Activated naive CD8-positive, alpha-beta T cell treated with anti-CD3 and anti-CD28 coated beads, Interleukin-2, amount 50 U/mL, for 24 hours (primary cell): ENCODE results near the gene ENPP3.

Experiments
- ATAC-seq: fragments of 150-1000 bp; cut with Tn5 transposase; one replicate; pipeline ENCODE4 v1.10.0; 2021
- DNase-seq: peaks from one replicate; pipeline ENCODE4 v3.0.0; 2021
- H3K27ac Mint-ChIP-seq: one replicate; pipeline ENCODE4 v1.8.0; 2021; ENCODE audit warnings: mild to moderate bottlenecking, mixed read lengths
- H3K27me3 Mint-ChIP-seq: one replicate; pipeline ENCODE4 v1.8.0; 2021; ENCODE audit warnings: mixed read lengths
- H3K36me3 Mint-ChIP-seq: one replicate; pipeline ENCODE4 v1.8.0; 2021; ENCODE audit warnings: low read depth, mixed read lengths
- H3K4me1 Mint-ChIP-seq: one replicate; pipeline ENCODE4 v1.8.0; 2021; ENCODE audit warnings: mixed read lengths
- H3K4me3 Mint-ChIP-seq: one replicate; pipeline ENCODE4 v1.8.0; 2021; ENCODE audit warnings: mild to moderate bottlenecking, moderate library complexity, mixed read lengths
- H3K9me3 Mint-ChIP-seq: one replicate; pipeline ENCODE4 v1.8.0; 2021; ENCODE audit warnings: mixed read lengths

Gene ENPP3

GRCh38 chr6:131636880-131637792, at the start of gene ENPP3:
ENPP3 (plus strand) TSS chr6:131637302; CDS start chr6:131637385, 83 bp downstream.
- H3K4me1 Mint-ChIP-seq = peaks cover 9% of the 10 kb centered on the region
- DNase-seq (no peak), ATAC-seq (no peak)
- H3K9me3 Mint-ChIP-seq = no peaks in the 10 kb centered on the region
- H3K4me3 Mint-ChIP-seq = no peak within 1 kb of the TSS
- H3K27ac Mint-ChIP-seq = no peak within 1 kb of the TSS
- no peaks in the 10 kb centered on the region for H3K36me3 Mint-ChIP-seq
- peaks cover 2% of the 10 kb centered on the region for H3K27me3 Mint-ChIP-seq

GRCh38 chr6:131587909-131588308, 49.2 kb upstream of the ENPP3 start:
- H3K36me3 Mint-ChIP-seq = peaks cover 36% of the 10 kb centered on the region
- no peak for ATAC-seq
- H3K4me3 Mint-ChIP-seq = no peak overlapping the region
- no peak overlapping the region for H3K27ac Mint-ChIP-seq
- H3K4me1 Mint-ChIP-seq = no peaks in the 10 kb centered on the region
- no peaks in the 10 kb centered on the region for H3K9me3 Mint-ChIP-seq
- DNase-seq = no peak
- no peaks in the 10 kb centered on the region for H3K27me3 Mint-ChIP-seq

GRCh38 chr6:131588643-131589042, 48.5 kb upstream of the ENPP3 start:
- DNase-seq (no peak), ATAC-seq (no peak)
- Mint-ChIP-seq H3K27me3 (no peaks in the 10 kb centered on the region), H3K4me1 (no peaks in the 10 kb centered on the region), H3K4me3 (no peak overlapping the region), H3K27ac (no peak overlapping the region), H3K36me3 (peaks cover 38% of the 10 kb centered on the region), H3K9me3 (no peaks in the 10 kb centered on the region)

- Mint-ChIP-seq H3K4me3 (no peak overlapping the region), H3K36me3 (peaks cover 54% of the 10 kb centered on the region), H3K27ac (no peak overlapping the region), H3K27me3 (no peaks in the 10 kb centered on the region), H3K4me1 (no peaks in the 10 kb centered on the region), H3K9me3 (no peaks in the 10 kb centered on the region)
- DNase-seq (no peak), ATAC-seq (no peak)
Observed at GRCh38 chr6:131592935-131593334, 44.2 kb upstream of the ENPP3 start.

- Mint-ChIP-seq H3K27me3 (no peaks in the 10 kb centered on the region), H3K9me3 (no peaks in the 10 kb centered on the region), H3K36me3 (peaks cover 47% of the 10 kb centered on the region), H3K27ac (no peak overlapping the region), H3K4me1 (no peaks in the 10 kb centered on the region), H3K4me3 (no peak overlapping the region)
- ATAC-seq = no peak
- no peak for DNase-seq
Observed at GRCh38 chr6:131594074-131594473, 43.0 kb upstream of the ENPP3 start.

- no peak overlapping the region for H3K4me3 Mint-ChIP-seq
- no peaks in the 10 kb centered on the region for H3K9me3 Mint-ChIP-seq
- DNase-seq (no peak), ATAC-seq (no peak)
- H3K27me3 Mint-ChIP-seq = no peaks in the 10 kb centered on the region
- H3K4me1 Mint-ChIP-seq = no peaks in the 10 kb centered on the region
- peaks cover 51% of the 10 kb centered on the region for H3K36me3 Mint-ChIP-seq
- no peak overlapping the region for H3K27ac Mint-ChIP-seq
Observed at GRCh38 chr6:131597446-131597845, 39.7 kb upstream of the ENPP3 start.

- H3K9me3 Mint-ChIP-seq = no peaks in the 10 kb centered on the region
- no peaks in the 10 kb centered on the region for H3K4me1 Mint-ChIP-seq
- H3K4me3 Mint-ChIP-seq = no peak overlapping the region
- ATAC-seq = no peak
- peaks cover 43% of the 10 kb centered on the region for H3K36me3 Mint-ChIP-seq
- H3K27ac Mint-ChIP-seq = no peak overlapping the region
- H3K27me3 Mint-ChIP-seq = no peaks in the 10 kb centered on the region
- no peak for DNase-seq
Observed at GRCh38 chr6:131600716-131601115, 36.4 kb upstream of the ENPP3 start.

- H3K27me3 Mint-ChIP-seq = no peaks in the 10 kb centered on the region
- no peak for ATAC-seq
- H3K27ac Mint-ChIP-seq = no peak overlapping the region
- H3K36me3 Mint-ChIP-seq = peaks cover 39% of the 10 kb centered on the region
- H3K4me1 Mint-ChIP-seq = no peaks in the 10 kb centered on the region
- no peaks in the 10 kb centered on the region for H3K9me3 Mint-ChIP-seq
- no peak overlapping the region for H3K4me3 Mint-ChIP-seq
- DNase-seq = no peak
Observed at GRCh38 chr6:131602781-131603312, 34.3 kb upstream of the ENPP3 start.

- no peak for ATAC-seq
- no peak for DNase-seq
- Mint-ChIP-seq H3K36me3 (peaks cover 33% of the 10 kb centered on the region), H3K4me1 (no peaks in the 10 kb centered on the region), H3K27me3 (no peaks in the 10 kb centered on the region), H3K27ac (no peak overlapping the region), H3K4me3 (no peak overlapping the region), H3K9me3 (no peaks in the 10 kb centered on the region)
Observed at GRCh38 chr6:131613296-131613925, 23.7 kb upstream of the ENPP3 start.

- H3K9me3 Mint-ChIP-seq = no peaks in the 10 kb centered on the region
- peaks cover 30% of the 10 kb centered on the region for H3K36me3 Mint-ChIP-seq
- ATAC-seq = no peak
- DNase-seq = no peak
- no peaks in the 10 kb centered on the region for H3K4me1 Mint-ChIP-seq
- H3K27me3 Mint-ChIP-seq = no peaks in the 10 kb centered on the region
- H3K4me3 Mint-ChIP-seq = no peak overlapping the region
- no peak overlapping the region for H3K27ac Mint-ChIP-seq
Observed at GRCh38 chr6:131615275-131615674, 21.8 kb upstream of the ENPP3 start.

GRCh38 chr6:131627724-131628682, 9.1 kb upstream of the ENPP3 start, which contains the start of gene MED23:
MED23 (minus strand) TSS chr6:131628242; CDS start chr6:131628049, 193 bp downstream.
- peak within 1 kb of the TSS; percentile 88 for H3K27ac Mint-ChIP-seq
- peak; percentile 98 for DNase-seq
- peaks cover 11% of the 10 kb centered on the region for H3K36me3 Mint-ChIP-seq
- no peaks in the 10 kb centered on the region for H3K9me3 Mint-ChIP-seq
- ATAC-seq = peak; percentile 95
- no peaks in the 10 kb centered on the region for H3K27me3 Mint-ChIP-seq
- peaks cover 38% of the 10 kb centered on the region for H3K4me1 Mint-ChIP-seq
- peak within 1 kb of the TSS; percentile 90 for H3K4me3 Mint-ChIP-seq

GRCh38 chr6:131628726-131629125, 8.4 kb upstream of the ENPP3 start:
- DNase-seq = no peak
- Mint-ChIP-seq H3K9me3 (no peaks in the 10 kb centered on the region), H3K4me3 (peak overlapping the region; percentile 90), H3K4me1 (peaks cover 38% of the 10 kb centered on the region), H3K27me3 (no peaks in the 10 kb centered on the region), H3K27ac (peak overlapping the region; percentile 88), H3K36me3 (peaks cover 7% of the 10 kb centered on the region)
- ATAC-seq = no peak

- Mint-ChIP-seq H3K27me3 (no peaks in the 10 kb centered on the region), H3K36me3 (peaks cover 2% of the 10 kb centered on the region), H3K4me3 (no peak overlapping the region), H3K9me3 (no peaks in the 10 kb centered on the region), H3K4me1 (peaks cover 38% of the 10 kb centered on the region), H3K27ac (no peak overlapping the region)
- DNase-seq = no peak
- peak; percentile 26 for ATAC-seq
Observed at GRCh38 chr6:131629651-131630050, 7.5 kb upstream of the ENPP3 start.
